GM18526 (cell line): ENCODE results near the gene UST.

ENCODE experiments used
- POLR2A ChIP-seq: IDR thresholded peaks from 3 replicates; pipeline ENCODE4 v1.6.1; 2011; ENCODE audit not compliant: insufficient read length; ENCODE audit errors: extremely low read depth

UST gene

DNA sequence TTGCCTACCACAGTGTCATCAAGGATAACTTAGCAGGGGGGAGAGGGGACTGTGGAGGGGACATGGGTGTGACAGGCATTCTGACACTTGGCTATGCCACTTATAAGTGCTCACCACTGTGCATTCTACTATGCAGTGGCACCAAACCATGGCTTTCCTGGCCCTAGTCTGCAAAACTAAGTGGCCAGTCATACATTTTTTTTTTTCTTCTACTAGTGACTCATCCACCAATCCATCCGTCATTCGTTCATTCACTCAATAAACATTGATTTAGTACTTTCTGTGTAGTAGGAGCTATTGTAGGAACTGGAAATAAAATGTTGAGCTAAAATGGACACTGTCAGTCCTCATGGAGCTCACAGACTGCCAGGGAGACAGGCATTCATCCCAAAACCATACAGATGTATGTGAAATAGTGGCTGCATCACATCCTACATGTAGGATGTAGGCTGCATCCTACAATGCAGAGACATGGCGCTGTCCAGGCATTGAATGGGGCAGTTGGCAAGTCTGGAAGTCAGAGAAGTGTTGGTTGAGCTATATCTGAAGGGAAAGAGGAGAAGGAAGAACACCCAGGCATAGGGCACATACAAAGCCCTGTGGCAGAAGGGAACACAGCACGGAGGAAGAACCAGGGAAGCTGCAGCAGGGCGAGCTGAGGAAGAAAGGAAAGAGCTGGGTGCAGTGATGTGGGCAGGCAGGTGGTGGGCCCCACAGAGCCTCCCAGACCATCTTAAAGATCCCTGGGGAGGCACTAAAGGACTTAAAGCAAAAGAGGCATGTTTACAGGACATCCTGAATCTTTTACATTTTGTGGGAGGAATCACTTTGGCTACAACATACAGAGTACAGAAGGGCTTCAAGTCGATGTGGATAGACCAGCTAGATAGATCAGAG, 224.4 kb downstream of the UST start:
- TF ChIP-seq POLR2A: no peak

DNA sequence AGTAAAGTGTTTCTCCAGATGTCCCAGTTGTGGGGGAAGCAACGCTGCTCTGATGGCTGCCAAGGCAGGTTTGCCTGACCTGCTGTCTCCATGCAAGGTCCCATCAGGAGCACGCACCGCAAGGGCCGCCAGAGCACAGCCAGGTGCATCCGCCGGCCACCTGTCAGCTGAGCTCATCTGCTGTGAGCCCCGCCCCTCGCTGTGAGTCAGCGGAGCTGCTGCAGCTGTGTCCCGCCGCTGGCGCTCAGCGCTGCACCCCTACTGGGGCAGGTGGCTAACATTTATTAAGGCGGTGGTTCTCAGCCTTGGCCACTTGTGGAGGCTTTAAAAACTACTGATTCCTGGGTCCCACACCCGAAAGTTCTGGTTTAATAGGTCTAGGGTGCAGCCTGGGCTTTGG, 225.7 kb downstream of the UST start:
- no peak for TF ChIP-seq POLR2A

DNA sequence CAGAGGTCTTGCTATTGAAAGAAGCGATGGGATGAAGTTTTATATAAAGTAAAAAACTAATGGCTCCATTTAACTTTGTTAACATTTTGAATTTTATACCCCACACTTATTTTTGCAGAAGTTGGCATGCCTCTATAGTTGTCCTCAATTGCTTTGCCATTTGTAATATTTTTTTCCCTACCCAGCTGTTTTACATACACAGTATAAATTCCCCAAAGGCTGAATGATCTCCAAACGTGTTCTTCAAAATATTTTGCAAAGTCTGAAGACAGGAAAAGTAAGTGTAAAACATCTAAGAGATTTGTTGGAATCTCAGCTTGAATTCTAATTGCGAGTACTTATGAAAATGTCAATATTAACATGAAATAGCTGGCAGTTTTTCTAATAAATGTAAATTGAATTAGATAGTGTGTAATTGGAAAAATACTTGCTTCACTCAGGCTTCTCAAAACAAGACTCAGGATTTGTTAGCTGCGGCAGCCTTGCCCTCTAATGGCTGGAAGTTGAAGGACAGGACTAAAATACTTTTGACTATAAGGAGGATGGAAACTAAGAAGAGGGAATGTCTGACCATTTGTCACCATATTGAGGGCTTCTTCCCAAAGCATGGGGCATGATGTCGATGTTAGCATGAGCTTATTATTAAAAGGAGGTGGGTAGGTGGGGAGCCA, 226.8 kb downstream of the UST start:
- no peak for TF ChIP-seq POLR2A

DNA sequence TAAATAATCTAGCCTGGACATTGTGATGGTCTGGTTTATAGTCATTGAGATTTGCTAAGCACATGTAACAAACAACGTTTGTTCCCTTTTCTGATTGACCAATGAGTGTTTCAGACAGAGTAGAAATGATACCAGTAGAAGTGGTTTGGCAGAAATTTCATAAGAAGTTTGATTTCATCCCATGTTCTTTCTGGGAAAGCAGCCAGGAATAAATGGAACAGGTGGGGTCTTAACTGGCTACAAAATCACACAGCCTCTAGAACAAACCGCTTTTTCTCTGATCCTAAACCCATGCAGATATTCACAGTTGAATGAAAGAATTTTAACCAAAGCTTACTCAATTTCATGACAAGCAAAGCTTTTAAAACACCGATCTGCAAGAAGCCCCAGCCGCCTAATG, 227.5 kb downstream of the UST start:
- TF ChIP-seq POLR2A: no peak

DNA sequence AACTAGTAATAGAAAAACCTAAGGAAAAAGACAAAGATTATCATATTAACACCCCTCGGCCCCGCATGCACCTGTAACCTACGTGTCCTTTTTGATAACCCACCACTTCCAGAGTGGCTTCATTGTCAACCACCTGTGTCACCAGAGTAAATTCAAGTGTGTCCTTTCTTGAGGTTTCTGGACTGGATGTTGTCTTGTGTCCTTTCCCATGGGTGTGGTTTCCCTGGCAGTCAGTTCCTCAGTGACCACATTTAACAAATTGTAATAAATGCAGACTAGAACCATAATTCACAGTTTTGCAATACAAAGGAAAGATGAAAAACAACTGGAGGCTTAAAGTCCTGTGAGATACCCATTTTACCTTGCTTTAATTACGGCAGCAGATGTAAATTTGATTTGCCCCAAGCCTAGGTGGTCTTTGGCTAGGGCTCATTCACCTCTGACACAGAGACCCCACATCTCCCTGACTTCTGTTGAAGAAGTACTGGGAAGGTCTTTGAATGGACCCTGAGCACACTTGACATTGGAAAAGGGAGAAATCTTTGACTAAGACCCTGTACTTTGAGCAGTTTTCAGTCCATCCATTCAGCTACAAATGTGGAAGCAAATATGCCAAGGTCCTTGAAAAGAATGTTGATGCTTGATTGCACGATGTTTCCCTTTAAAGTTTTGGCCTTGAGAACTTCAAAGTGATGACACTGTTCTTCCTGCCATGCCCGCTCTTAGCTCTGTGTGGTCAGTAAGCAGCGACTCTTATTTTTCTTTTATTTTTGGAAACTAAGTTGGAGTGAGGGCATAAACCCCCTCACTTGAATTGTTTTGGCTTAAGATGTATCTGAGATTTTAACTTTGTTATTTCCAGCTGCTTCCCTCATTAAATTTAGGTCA, 232.4 kb downstream of the UST start:
- no peak for TF ChIP-seq POLR2A

DNA sequence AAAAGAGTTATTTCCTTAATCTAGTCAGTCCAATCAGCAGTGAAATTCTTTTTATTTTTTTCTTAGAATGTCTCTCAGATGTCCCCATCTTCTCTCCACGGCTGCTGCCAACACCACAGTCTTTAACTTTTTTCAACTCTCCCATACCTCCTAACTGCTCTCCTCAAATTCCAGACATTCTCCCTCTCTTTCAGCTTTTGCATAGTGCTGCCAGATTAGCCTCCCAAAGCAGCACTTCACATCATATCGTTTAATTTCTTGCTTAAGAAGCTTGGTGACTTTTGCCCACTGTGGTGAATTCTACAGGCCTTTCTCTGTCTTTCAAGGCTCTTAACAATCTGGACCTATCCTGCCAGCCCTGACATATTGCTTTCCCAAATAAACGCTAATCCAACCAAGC, 233.4 kb downstream of the UST start:
- no peak for TF ChIP-seq POLR2A

DNA sequence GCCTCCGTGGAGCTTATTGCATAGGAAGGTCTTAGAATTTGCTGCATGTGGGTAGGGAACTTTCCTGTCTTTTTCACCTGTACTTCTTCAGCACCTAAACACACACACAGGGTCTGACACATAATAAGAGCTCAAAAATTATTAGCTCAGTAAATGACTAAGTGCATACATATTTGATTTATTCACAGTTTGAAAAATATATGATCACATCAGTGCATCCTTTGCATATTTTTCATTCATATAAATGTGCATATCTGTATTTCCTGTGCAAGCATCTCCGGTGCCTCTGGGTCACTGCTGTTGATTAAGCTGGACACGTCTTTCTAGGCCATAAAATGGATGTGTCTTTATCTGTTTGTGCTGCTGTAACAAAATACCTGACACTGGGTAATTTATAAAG, 234.7 kb downstream of the UST start:
- TF ChIP-seq POLR2A: no peak

DNA sequence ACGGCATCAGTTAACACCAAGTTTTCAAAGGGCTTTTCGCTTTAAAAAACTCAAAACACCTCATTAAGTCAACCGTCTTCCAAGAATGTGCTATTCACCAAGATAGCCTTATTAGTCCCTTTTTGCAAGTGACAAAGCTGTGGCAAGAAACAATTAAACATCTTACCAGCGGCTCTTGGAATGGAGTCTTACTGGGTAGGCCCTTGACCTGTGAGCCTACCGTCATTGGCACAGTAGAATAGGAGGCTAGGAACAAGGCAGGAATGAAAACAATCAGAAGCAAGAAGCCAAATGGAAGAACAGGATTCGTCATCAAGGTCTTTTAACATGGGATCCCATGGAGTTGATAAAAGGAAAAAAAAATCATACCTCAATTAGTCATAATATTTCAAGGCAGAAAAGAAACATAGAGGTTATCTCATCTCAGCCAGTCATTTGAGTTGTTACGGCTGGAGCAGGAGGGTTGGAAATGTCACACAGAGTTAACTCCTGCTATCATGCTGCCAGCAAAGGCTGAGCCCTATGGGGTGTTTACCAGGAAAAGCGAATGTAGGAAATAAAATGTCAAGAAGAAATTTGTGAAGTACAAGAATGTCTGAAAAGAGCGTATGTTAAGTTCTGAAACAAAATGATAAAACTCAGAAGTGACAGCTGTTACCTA, 236.4 kb downstream of the UST start:
- TF ChIP-seq POLR2A: no peak

DNA sequence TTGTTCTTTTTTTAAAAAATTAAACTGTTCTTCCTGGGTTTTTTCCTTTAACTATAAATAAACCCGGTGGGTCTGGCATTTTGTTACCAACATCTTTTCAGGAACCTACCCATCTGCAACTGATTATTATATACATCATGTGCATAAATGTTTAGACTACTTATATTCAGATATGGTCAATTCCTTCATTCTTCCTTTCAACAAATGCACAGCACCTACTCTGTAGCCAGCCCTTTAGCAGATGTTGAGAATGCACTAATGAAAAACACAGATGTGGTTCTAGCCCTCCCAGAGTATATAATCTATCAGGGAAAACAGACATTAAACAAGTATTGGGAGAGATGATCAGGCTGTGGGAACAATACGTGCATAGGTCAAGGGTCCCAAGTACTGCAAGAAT, 237.1 kb downstream of the UST start:
- no peak for TF ChIP-seq POLR2A

DNA sequence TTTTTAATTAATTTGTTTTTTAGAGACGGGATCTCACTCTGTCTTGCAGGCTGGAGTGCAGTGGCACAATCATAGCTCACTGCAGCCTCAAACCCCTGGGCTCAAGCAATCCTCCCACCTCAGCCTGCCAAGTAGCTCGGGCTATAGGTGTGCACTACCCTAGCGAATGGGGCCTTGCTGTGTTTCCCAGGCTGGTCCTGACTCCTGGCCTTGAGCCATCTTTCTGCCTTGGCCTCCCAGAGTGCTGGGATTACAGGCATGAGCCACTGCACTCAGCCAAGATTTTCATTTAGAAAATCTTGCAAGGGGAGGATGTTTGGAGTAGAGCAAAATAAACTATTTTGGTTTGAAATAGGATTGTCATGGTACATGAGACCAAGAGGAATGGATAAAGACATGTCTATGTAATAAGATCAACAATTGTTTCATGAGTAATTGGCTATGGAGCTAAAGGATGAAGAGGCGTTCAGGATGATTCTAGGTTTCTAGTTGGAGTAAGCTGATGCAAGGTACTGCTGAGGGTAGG, 237.8 kb downstream of the UST start:
- TF ChIP-seq POLR2A: no peak

DNA sequence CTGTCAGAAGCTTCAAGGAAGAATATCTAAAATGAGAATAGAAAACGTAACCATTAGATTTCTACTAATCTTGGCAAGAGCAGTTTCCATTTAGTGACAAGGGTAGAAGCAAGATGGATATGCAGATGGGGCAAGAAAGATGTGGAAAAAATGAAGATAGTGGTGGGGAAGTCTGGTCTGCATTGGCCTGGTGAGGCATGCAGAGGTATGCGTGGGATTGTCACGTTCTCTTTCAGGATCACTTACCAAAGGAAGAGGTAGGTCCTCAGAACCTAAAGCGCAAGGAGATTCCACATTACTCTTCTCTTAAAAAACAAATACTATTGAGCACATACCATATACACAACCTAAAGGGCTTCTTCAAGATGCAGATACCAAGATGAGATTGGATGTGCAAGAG, 238.7 kb downstream of the UST start:
- TF ChIP-seq POLR2A: no peak

DNA sequence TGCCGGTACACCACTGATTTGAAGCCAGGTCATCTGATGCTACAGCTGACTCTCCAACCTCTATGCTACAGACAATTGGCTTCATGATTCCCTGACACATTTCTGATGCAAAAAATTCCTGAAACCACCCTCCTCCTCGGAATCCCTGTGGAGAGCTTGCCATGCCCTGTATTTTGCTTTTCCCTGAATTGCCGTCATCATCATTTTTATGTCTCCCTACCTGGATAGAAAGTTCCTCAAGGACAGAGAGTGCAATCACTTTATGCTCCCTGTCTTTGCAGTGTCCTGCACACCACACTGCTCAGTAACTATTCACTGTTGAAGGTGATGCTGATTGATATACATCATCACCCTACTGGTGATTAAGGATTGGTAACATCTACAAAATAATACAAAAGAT, 239.8 kb downstream of the UST start:
- no peak for TF ChIP-seq POLR2A

DNA sequence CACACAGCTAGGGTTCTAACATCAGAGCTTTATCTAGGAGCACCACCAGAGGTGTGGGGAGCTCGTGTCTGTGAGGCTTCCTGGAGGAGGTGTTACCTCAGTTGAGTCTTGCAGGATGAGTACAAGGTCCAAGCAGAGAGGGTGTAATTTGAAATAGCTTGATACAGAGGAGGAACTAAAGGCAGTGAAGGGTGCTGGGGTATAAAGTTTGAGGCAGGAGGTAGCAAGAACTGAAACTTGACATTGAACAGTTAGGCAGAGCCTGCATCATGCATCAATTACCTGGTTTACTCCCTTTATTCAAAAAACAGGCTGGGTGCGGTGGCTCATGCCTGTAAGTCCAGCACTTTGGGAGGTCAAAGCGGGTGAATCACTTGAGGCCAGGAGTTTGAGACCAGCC, 241.2 kb downstream of the UST start:
- no peak for TF ChIP-seq POLR2A

DNA sequence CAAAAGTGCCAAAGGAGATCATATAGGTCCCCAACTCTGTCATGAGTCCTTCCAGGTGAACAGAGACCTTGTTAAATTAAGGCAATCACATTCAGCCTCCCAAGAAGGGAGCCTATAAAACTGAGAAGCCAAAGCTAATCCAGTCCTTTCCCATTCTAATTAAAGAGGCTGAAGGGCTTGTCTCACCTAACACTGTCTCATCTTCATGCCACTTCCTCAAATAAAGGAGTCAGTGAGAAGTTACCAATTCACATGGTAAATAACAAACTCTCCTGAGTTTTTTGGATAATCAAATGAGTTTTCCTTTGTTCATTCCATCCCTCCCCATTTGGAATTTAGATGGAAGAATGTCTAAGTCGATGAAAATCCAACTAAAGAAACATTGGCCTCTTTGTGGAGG, 242.8 kb downstream of the UST start:
- TF ChIP-seq POLR2A: no peak

DNA sequence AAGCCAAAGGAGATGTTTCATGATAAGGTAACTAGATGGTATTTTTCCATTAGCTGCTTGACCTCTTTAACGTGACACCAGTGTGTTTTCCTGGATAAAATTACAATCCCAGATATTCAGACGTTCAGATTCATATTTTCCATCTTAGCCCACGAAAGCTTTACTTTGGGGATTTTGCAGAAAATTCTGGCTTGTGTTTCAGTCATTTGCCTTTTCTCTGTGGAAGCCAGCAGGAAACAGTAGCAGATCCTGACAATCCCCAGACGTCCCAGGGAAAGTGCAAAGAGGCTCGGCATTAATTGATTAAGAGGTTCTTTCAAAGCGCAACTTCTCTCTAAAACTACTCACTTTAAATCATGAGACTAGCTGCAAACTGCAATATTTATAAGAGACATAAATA, 243.6 kb downstream of the UST start:
- TF ChIP-seq POLR2A: no peak
